CD4-positive, alpha-beta T cell treated with Interleukin-2 at 100 ng/mL for 4 hours (primary cell): ENCODE measurements around the gene CYTIP.

ENCODE experiments used
- DNase-seq: peaks from one replicate; pipeline ENCODE4 v3.0.0-alpha.2; 2020; ENCODE audit warnings: low spot score

CYTIP gene

DNA sequence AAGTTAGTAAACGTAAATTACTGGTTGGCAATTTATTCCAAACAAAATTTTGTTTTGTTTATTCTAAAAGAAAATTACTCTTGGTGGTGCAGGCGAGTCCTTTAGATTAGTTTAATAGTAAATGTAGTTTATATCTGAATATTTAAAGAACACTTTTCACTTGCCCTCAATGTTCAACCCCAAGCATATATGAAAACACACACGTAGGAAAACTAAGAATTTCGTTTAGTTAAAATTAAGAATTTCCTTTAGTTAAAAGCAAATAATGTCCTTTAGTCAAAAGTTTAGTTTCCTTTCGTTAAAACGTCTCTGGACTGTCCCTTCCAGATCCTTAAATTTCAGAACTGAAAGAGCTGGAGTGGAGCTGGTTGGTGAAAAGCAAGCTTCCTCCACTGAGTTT, 19.1 kb upstream of the CYTIP start:
- DNase-seq, result no peak

DNA sequence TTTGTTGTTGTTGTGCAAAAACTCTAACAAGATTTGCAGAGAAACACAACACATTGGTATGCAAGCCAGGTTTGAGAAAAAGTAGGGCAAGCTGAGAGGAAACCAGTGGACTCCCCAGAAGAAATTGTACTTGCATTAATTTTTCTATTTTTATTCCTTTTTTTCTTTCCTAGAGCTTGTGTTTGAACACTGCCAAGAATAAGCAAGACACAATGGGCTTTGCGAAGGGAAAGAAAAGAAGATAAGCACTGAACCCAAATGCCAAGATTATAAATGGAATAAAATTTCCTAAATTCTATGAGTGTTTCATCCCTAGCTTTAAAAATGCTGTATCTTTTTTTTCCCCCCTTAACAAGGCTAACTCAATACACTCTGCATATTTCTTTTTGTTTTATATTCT, 17.0 kb upstream of the CYTIP start:
- no peak for DNase-seq

DNA sequence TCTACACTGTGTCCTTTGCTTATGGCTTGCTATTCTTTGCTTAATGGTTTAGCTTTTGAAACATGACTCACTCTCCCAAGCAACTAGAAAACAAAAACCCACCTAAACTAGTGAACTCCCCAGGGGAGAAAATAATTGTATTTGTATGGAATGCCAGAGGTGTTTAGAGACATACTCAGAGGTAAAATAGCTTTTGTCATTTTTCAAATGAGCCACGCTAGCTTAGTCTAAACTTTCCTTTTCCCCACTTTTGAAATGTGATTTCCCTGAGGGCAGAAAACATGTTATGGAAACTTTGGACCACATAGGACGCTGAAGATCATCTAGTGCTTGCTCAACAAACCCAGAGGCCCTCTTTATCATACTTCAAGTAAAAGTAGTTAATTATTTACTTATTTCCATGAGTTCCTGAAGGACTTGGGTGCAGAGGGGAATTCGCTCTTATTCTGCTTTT, 16.5 kb upstream of the CYTIP start:
- no peak for DNase-seq

DNA sequence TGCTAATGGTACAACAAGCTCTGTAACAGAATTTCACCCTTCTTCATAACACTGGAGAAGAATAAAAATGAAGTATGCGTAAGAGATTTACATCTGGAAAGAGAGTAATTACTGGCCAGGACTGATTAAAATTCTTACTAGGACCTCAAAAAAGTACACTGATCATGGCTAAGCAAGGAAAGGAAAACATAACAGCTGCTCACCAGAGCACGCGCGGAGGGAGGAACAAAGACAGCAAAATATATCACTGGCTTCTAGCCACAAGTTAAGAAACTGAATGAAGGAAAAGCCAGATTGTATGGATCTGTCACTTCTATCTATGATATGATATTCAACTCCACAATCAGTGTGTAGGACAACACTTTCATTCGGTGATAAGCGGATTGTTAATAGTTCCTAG, 15.6 kb upstream of the CYTIP start:
- DNase-seq, result no peak

DNA sequence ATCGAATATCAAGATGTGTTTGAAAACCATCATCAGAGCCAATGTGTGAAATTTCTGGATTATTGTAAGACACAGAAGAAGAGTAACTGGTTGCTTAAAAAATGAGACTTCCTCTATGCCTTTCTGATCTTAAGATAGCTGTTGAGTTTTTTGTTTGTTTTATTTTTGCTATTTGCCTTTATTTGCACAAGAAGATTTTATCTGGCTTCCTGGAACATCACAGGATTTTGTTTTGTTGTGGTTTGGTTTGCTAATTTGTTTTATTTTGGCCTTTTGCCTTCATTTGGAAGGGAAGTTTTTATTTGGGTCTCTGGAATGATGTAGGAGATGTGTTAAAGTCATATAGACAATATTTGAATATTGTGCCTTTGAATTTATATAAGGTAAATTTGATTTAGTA, 3.9 kb upstream of the CYTIP start:
- DNase-seq, result peak; percentile 49

DNA sequence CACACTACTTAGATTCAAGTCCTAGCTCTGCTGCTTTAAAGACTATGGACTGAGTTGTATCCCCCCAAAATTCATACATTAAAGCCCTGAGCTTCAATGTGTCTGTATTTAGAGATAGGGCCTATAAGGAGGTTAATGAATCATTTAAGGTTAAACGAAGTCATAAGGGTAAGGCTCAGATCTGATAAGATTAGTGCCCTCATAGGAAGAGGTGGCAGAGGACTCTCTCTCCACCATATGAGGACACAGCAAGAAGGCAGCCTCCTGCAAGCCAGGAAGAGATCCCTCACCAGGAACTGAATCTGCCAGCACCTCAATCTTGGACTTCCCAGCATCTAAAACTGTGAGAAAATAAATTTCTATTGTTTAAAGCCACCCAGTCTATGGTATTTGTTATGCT, 3.1 kb upstream of the CYTIP start:
- peak; percentile 47 for DNase-seq

DNA sequence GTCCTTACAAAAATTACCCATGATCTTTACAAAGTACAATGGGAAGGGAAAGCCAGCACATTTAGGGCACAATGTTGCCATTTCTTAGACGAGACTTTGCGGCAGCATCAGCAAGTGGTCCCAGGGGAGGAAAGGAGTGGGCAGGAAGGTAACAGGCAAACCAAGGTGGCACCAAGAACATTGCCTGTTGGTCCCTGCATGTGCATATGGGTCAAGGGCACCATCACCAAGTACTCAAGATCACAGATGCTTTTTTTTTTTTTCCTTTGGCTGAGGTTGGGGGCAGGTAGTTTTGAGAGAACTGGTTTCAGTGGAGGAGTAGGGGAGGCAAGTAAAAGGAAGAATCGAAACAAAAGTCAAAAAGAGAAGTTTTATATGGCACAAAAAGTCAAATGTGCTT, 752 bp upstream of the CYTIP start:
- peak; percentile 35 for DNase-seq

DNA sequence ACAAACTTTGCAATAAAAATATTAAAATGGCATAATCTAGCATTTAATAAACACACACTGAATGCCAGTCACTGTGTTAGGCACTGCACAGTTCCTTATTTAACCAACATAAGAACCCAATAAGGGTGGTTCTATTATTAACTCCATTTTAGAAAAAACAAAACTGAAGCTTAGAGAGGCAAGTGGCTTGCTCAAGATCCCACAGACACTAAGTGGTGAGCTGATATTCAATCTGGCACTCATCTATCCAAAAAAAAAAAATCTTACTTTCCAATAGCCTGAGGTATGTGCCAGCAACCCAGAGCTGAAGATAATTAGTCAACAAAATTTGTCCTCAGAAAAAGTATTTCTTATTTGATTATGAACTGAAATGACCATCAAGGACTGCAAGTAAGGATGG, 799 bp downstream of the CYTIP start:
- peak; percentile 51 for DNase-seq

DNA sequence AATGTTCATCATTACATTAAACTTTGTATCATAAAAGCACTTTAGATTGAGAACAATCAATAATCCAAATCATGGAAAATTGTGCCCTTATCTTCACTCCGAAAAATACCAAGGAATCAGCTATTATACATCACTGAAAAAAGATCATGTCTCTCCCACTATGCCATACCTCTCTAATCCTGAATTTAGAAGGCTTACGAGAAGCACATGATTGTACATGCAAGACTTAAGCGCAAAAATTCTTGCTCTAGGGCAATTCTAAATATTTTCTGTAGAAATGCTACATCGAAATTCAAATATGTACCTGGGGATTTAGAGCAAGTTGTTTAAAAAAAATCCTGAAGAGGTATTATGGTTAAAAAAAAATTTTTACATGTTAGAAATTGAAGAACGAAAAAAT, 1.3 kb downstream of the CYTIP start:
- DNase-seq, result peak; percentile 37

DNA sequence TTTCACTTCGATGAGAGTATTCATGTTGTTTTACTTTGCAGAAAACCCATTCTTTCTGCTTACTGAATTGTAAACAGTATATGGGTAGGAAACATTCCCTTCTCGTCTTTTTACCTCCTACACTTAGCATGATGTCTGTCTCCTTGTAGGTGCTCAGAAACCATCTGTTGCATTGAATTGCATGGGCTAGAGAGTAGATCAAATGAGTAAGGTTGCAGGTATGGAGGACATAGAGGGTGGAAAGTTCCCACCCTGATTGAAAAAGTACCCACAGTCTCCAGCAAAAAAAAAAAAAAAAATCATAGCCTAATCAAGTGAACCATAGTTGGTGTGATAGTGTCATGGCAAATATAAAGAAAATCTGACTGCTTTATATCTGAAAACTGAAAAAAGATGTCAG, 1.7 kb downstream of the CYTIP start:
- peak; percentile 55 for DNase-seq

DNA sequence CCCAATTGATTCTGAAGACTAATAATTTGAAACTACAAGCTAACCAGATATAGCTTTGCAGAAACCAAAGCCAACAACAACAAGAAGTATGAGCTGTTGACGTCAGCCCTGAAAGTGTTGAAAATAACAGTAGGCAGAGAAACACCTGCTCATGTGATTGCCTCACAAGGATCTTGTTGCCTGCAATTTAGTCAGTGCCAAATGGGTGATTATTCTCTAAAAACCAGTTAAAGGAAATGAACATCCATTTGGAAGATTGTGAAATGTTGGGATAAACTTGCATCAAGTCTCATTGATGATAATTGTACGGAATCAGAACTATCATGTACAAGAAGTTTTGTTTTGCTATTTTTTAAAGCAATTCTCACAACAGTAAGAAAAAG, 2.8 kb downstream of the CYTIP start:
- DNase-seq, result peak; percentile 82

DNA sequence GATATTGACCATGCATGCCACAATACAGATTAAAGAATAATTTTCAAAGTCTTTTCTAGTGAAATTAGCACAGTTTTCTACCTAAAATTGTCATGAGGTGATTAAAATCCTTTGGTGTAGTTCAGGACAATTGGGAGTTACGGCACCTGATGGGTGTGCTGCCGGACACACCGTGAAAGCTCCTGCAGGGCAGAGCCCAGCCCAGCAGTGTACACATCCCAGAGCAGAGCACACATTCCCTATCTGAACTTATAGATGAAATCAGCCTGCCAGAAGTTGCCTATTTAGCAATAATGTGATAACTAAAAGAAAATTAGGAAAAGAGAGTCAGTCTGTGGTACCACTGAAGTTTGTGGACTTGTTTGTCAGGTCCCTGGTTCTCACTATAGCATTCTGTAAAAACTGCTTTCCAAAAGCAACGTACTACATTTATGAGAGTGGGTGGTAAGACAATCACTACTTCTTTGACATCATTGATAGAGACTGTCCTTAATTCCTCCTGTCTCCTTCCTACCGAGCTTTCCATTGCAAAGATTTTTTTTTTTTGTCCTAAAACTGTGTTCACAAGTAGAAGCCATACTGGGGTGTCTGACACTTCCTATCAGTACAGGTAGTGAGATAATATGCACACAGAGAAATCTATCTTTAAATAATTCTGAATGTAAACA, 3.4 kb downstream of the CYTIP start:
- peak; percentile 41 for DNase-seq

DNA sequence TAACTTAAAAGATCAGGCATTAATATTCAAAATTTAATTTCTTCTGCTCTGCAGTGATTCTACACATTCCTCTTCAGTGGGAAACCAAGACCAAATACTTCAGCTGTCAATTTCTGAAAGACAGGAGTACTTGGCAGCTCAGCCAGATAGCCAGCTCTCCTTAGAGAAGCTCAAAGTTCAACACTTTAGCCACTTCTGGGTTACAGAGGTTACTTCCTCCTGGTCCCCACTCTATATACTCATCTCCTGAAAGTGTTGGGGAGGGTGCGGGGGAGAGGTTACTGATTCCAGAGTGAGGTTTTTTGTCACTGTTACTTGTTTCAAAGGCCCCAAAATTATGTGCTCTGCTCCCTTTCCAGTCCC, 4.1 kb downstream of the CYTIP start:
- DNase-seq, result peak; percentile 65

DNA sequence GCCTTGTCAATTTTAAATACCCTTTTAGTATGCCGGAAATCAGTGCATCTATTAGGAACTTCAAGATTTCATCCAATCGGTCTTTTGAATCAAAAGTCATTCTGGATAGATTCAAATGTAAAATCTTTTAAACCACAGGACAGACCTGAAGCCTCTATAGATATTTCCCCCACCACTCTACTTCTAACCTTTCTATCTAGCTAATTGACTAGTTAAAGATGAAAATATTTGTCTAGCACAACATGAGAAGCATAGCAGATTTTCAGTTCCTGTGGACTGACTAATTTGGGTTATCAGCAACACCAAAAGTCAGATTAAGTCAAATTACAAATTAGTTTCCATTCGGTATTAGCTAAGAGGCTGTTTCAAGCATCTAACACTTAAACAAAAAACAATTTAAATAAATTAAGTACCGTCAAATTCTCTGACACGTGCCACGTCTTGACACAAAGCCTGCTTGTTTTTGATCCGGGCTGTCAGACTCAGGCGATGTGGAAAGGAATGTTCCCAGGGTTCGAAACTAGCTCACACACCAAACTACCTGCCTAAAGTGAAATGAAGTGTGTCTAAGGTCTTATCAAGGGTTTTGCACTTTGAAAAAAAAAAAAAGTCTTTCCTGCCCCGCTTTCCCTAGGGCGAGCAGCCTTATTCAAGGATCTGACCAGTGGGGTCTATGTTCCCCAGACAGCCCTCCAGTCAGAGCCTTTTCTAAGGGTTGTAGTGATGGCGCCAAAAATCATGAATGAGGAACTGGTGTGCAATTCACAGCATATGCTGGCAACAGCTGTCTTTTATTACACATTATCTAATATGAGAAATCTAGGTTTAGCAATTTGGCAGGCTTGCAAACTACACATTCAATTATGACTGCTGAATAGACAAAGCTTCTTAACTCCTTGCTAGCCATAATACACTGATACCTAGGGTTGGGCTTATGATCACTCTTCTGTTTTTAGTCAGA, 4.7 kb downstream of the CYTIP start:
- peak; percentile 62 for DNase-seq

DNA sequence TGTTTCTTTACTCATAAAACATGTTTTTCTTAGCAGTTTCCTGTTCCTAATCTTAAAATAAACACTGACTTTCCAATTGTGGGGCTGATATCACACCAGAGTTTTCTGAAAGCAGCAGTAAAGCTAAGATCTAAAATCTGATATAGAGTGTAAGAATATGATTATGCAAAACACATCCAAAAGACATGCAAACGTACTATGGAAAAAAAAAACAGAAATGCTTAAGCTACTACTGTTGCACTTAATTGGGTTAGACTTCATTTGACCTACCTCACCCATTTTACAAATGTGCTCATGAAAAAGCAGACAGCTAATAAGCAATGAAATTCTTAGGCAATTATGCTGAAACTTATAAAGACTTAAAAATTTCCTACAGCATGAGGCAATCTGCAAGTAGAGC, 10.5 kb downstream of the CYTIP start:
- DNase-seq, result no peak

DNA sequence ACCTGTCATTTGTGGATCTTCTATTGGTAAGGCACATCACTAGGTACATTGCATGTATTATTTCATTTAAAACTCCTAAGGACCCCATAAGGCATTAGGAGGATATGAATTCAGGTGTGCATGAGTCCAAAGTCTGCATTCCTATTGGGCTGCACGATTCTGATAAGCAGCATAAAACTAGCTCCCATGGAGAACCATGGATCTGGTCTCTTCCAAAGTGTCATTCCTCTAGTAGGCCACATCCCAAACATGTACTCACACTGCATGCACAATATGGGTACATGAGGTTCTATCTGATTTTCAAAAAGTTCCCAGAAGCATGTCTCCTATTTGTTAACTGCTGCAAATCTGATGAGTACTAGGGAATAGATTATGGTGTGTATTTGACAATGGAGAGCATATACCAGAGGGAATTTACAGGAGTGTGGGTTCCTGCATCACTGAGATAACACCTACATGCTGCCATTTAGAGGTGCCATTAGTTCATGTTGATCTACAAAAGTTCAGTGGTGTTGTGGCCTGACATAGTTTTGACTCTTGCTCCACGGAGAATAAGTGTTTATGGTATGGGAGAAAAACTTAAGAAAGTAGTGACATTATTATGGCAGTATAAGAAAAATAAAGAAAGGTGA, 11.3 kb downstream of the CYTIP start:
- no peak for DNase-seq

DNA sequence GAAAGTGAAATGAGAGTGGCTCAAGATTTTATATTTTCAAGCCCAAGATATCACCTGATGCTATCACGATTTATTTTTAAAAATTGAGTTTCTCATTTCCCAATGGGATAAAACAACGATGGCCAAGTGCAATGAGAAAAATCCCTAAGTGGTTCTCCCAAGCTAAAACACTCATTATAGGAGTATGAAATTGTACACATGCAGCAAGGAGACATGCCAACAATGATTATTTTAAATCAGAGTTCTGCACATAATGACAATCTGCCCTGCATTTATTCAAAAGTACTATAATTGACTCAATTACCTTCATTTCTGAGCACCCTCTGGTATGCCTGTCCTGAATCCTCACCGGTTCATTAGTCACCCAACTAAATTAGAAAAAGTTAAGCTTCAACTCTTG, 12.7 kb downstream of the CYTIP start:
- no peak for DNase-seq

DNA sequence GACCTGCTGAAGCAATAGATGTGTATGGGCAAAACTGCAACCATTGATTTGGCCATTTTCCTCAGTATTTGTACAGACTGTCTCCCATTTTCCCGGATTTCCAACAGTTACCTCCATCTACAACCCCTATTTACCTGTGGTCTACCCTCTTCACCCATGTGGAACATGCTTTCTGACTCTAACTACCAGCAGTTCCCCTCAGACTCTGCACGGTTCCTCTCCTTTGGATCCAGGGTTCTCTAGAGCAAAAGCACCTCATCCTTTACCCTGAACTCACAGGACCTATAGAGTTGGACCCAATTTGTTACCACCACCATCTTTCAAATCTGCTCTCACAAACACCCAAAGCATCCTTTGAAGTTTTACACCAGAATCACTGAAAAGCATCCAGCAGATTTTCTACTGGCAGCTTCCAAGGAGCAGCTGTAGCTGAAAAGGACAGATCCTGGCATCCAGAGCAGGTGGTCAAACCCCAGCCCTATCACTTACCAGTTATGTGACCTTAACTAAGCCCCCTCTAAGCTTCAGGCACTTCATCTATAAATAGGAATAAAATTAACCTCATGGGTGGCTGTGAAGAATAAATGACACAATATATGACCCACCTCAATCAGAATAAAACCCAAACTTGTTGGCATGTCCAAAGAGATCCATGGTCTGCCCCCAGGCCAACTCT, 15.3 kb downstream of the CYTIP start:
- no peak for DNase-seq

DNA sequence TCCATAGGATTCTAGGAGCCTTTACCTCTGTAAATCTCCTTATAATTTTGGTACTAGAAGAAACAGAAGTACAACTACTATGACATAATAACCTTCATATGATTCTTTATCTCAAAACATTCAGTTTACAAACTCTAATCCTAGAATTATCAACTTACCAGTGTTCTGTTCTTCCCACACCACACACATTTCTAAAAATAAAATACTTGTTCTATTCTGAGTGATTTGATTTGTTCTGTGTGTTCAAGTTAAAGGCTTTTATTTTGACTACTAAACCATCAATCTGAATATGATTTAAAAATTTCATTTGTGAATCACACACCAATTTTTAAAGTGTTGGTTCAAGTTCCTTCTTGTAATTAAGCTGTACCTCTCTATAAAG, 16.0 kb downstream of the CYTIP start:
- DNase-seq, result no peak

DNA sequence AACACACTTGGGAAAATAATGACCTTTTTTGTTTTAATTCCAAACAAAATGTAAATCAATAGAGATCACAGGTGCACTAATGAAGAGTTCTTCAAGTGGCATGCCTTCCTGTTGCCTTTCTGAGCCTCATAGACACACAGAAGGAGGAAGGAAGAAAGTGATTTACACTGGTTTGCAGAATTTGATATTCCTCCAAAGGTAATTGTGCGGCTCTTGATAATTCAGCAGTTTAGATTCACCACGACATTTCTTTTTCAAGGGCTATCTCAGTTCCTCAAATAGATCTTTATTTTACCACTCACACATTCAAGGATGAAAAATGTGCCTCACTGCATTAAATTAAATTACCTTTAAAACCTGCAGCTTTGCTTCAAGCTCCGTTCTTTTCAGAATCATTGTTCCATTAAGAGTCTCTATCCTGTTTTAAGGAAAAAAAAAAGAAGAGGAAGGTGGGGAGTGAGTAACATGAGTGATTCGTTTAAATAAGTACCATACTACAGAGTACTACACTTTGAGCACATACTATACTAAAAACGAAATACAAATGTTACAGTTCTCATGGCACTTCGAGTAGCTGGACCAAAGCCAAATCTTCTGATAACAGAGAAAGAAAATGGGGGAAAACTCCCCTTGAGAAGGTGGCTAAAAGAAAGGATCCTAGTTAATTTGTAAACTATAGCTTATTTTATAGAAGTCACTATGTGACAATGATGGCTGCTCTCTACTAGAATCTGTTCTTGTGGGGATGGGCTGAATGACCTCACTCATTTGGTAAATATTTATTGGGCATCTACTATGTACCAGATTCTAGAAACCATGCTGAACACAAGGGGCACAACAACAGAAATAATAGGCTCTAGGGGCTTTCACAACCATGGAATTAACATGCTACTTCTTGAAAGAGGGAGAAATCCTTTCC, 16.6 kb downstream of the CYTIP start:
- DNase-seq, result no peak

DNA sequence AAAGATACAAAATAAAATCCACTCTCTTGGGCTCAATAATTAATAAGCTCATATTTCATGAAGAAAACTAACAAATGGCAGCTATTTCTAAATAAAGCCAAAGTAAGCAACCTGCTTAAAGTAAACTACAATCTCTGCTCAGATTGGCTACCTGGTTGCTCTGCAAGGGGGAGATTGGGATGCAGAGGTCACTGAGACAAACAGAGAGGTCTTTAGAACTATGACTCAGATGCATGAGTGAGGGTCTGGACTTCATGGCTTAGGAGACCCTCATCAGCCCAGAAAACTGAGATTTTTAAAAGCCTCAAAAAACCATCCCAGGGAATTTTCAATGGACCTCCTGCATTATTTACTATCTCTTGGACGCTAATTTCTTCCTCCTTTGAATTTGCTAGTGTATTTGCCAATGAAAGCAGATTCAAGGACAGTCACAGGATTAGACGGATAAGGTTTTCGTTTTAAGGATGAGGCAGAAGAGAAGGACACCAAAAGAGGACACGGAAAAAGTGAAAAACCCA, 17.4 kb downstream of the CYTIP start:
- DNase-seq, result no peak
